HCT116 (cell line): Measurements from ENCODE around the gene STYXL2.

Experiments
- CEBPB ChIP-seq: IDR thresholded peaks from 2 replicates; pipeline ENCODE4 v1.6.1; 2012; ENCODE audit warnings: low read depth
- EZH2 ChIP-seq: fragments of 200-600 bp; sonication (generic); IDR thresholded peaks from 2 replicates; pipeline ENCODE4 v1.6.1; 2017; ENCODE audit warnings: antibody characterized with exemption, mixed run types
- JUND ChIP-seq: IDR thresholded peaks from 2 replicates; pipeline ENCODE4 v1.6.1; 2012
- YY1 ChIP-seq: IDR thresholded peaks from 2 replicates; pipeline ENCODE4 v1.6.1; 2011; ENCODE audit warnings: low read length, low read depth, moderate library complexity, mild to moderate bottlenecking; ENCODE audit not compliant: insufficient replicate concordance; ENCODE audit errors: extremely low read depth
- ZFX ChIP-seq: fragments of 450-650 bp; IDR thresholded peaks from 2 replicates; pipeline ENCODE4 v1.6.1; 2017
- ZNF274 ChIP-seq: fragments of 200-500 bp; sonication (Bioruptor generic); IDR thresholded peaks from 2 replicates; pipeline ENCODE4 v1.6.1; 2014; ENCODE audit warnings: mild to moderate bottlenecking, low read depth, low read length, inconsistent platforms
- TF ChIP-seq, protein P1 (sequence below), 3 experiments: fragments of 200-600 bp in 1 of 3; sonication (generic) in 1 of 3; IDR thresholded peaks in 2 of 3; conservative IDR thresholded peaks in 1 of 3; 2 replicates each; pipeline ENCODE4 v1.5.1; 2012 to 2017; ENCODE audit warnings: low read depth in 2 of 3, low read length in 2 of 3, antibody characterized with exemption in 1 of 3, borderline replicate concordance in 1 of 3, control low read depth in 1 of 3, mild to moderate bottlenecking in 1 of 3, mixed read lengths in 1 of 3, mixed run types in 1 of 3, moderate library complexity in 1 of 3; ENCODE audit not compliant: insufficient read depth in 1 of 3
- TF ChIP-seq, protein P2 (sequence below): IDR thresholded peaks from 2 replicates; pipeline ENCODE4 v1.6.1; 2012

DNA sequence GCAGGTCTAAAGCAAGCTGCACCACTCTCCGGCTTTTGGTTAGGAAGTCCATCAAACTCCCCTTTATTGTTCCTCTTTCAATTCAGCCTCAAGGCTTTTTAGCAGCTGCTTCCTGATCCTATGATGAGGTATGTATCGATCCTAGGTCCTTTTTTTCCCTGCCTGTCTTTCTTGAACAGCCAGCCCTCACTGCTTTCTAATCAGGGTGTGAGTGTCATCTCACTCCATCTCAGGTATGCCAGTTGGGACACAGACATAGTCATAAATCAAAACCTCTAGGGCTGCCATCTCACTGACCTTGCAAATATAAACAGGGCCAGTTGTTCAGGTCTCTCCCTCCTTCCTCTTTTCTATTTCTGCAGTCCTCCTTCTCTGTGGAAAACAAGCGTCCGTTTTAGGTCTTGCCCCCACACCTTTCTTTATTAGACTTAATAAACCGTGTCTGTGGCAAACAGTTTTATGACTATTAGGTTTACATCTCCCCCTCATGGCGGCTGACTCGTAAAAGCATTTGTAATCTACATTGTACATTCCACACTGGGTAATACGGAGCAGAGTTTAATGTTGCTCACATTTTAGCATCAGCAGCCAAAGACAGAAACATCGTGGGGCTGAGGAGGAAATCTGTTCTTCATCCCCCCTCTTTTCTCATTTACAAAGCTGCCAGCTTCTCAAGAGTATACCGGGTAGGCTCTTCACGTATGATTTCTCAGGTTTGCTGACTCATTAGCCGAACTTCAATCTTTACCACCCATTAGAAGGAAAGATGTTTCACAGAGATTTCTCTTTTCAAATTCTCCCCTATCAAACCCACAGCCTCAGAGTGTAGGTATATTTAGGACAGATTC lies 11.6 kb downstream of the STYXL2 start:
- TF ChIP-seq YY1 (no peak), ZFX (no peak), ZNF274 (no peak), CEBPB (no peak), EZH2 (no peak), JUND (no peak)
- TF ChIP-seq, protein P1, sequence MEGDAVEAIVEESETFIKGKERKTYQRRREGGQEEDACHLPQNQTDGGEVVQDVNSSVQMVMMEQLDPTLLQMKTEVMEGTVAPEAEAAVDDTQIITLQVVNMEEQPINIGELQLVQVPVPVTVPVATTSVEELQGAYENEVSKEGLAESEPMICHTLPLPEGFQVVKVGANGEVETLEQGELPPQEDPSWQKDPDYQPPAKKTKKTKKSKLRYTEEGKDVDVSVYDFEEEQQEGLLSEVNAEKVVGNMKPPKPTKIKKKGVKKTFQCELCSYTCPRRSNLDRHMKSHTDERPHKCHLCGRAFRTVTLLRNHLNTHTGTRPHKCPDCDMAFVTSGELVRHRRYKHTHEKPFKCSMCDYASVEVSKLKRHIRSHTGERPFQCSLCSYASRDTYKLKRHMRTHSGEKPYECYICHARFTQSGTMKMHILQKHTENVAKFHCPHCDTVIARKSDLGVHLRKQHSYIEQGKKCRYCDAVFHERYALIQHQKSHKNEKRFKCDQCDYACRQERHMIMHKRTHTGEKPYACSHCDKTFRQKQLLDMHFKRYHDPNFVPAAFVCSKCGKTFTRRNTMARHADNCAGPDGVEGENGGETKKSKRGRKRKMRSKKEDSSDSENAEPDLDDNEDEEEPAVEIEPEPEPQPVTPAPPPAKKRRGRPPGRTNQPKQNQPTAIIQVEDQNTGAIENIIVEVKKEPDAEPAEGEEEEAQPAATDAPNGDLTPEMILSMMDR (IDR thresholded peaks at IDR 0.05 in 2 of 3, conservative IDR thresholded peaks at IDR 0.05 in 1 of 3; ENCODE audit: borderline replicate concordance in 1 of 3, insufficient read depth in 1 of 3, low read depth in 2 of 3, low read length in 2 of 3), result no peak
- TF ChIP-seq, protein P2, sequence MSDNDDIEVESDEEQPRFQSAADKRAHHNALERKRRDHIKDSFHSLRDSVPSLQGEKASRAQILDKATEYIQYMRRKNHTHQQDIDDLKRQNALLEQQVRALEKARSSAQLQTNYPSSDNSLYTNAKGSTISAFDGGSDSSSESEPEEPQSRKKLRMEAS, result no peak
